HepG2 (cell line): ENCODE measurements around the gene LDAH. TPM values are rescaled to one million over a fixed set of nuclear protein-coding genes. Genes with fewer than 3 reads are reported as not detected.
A peak's percentile ranks its signal among the peaks of the same experiment; 100 is the strongest.

Experiments used
- CC2D1A ChIP-seq: sonication (generic); formaldehyde crosslinking; IDR thresholded peaks from 2 replicates; pipeline ENCODE4 v1.8.1; 2023; ENCODE audit warnings: mild to moderate bottlenecking, missing genetic modification reagents
- KDM2A ChIP-seq: sonication (generic); formaldehyde crosslinking; IDR thresholded peaks from 2 replicates; pipeline ENCODE4 v1.4.0; 2020; ENCODE audit warnings: low read depth, missing genetic modification reagents, borderline replicate concordance
- SMYD3 ChIP-seq: sonication (generic); formaldehyde crosslinking; IDR thresholded peaks from 2 replicates; pipeline ENCODE4 v1.8.1; 2023; ENCODE audit warnings: mild to moderate bottlenecking, missing genetic modification reagents
- YEATS4 ChIP-seq: sonication (generic); formaldehyde crosslinking; IDR thresholded peaks from 2 replicates; pipeline ENCODE4 v1.4.0; 2020; ENCODE audit warnings: missing genetic modification reagents, borderline replicate concordance
- ZNF256 ChIP-seq: sonication (generic); formaldehyde crosslinking; conservative IDR thresholded peaks from 2 replicates; pipeline ENCODE4 v1.4.0; 2020; ENCODE audit warnings: missing genetic modification reagents
- ZNF446 ChIP-seq: sonication (generic); formaldehyde crosslinking; IDR thresholded peaks from 2 replicates; pipeline ENCODE4 v1.5.0; 2020; ENCODE audit warnings: mild to moderate bottlenecking, missing genetic modification reagents
- ZNF598 ChIP-seq: sonication (generic); formaldehyde crosslinking; IDR thresholded peaks from 2 replicates; pipeline ENCODE4 v1.5.1; 2020; ENCODE audit warnings: mild to moderate bottlenecking, missing genetic modification reagents, borderline replicate concordance
- polyA plus RNA-seq, 8 experiments: library from polyadenylated mRNA; depleted of rRNA in 3 of 8; stranded (reverse) in 7 of 8; unstranded in 1 of 8; fragments of >200 nt; fragmentation: Illumina TruSeq in 4 of 8; extraction: Trizol in 4 of 8; gene quantifications; 2 replicates each; pipeline versions ENCODE4 v1.2.1 to v1.2.3, GENCODE V29; 2011 to 2016; ENCODE audit warnings: low read depth in 4 of 8, missing spikeins in 1 of 8, mixed read lengths in 1 of 8; ENCODE audit not compliant: insufficient read depth in 1 of 8
- total RNA-seq, 5 experiments: library from RNA; depleted of rRNA; stranded (reverse); fragments of >200 nt; fragmentation: Illumina TruSeq; extraction: Trizol; gene quantifications; 2 replicates each; pipeline ENCODE4 v1.2.3, GENCODE V29; 2016; ENCODE audit warnings: low read depth in 1 of 5
- TF ChIP-seq, protein P1 (sequence below): sonication (generic); formaldehyde crosslinking; IDR thresholded peaks from 2 replicates; pipeline ENCODE4 v1.5.0; 2020; ENCODE audit warnings: mild to moderate bottlenecking, missing genetic modification reagents, moderate library complexity

The LDAH gene
- total and polyA plus RNA-seq, 2 of the 13 experiments (the other 11 are each of a cell fraction or from before 2014, with no cell fraction given) = 28.8 to 46.2 TPM

DNA sequence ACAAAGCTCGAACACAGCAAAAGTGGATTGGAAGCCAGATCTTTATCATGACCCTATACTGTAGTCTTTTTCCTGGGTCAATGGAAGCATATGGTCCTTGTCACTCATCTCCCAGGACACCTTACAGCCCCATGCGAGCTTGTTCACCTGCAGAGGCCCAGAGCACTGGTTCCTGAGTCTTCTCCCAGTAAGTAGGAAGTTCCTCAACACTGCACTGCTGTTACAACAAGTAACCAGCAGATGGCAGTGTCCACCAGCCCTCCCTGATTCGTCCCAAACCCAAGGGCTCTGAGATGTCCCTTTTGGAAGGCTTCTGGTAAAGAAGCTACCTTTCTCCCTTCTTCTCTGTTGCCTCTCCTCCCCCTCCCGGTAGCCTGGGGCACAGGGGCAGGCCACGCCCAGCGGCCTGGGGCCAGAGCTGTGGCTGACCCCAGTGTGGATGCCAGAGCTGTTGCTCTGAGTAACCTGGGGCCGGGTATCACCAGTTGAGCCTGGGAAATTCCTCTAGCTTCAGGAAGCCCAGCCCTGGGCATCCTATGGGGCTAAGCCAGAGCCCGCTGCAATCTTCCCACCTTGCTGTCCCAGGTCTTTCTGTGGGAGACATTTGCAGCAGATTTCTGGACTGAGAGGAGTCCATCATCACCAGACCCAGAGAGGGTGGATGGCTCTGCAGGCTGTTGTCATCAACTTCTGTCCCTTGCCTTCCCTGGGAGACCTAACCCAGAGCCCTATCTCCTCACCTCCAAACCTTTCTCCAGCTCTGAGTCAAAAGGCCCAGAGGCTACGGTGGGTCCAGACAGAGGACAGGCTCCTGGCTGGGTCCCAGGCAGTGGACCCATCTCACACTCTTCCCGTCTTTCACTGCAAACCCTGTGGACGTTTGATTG, 161.2 kb downstream of the LDAH start (continued):
- TF ChIP-seq ZNF446 = no peak
- TF ChIP-seq CC2D1A (CRISPR knock-in tag) = peak; percentile 40; the same call in 1 of the 2 replicates
- no peak for TF ChIP-seq YEATS4 (CRISPR knock-in tag)
- TF ChIP-seq KDM2A (CRISPR knock-in tag) = peak; percentile 64; the same call in 1 of the 2 replicates
- TF ChIP-seq ZNF598 (CRISPR knock-in tag) = peak; percentile 33; the same call in 1 of the 2 replicates
- TF ChIP-seq, protein P1, sequence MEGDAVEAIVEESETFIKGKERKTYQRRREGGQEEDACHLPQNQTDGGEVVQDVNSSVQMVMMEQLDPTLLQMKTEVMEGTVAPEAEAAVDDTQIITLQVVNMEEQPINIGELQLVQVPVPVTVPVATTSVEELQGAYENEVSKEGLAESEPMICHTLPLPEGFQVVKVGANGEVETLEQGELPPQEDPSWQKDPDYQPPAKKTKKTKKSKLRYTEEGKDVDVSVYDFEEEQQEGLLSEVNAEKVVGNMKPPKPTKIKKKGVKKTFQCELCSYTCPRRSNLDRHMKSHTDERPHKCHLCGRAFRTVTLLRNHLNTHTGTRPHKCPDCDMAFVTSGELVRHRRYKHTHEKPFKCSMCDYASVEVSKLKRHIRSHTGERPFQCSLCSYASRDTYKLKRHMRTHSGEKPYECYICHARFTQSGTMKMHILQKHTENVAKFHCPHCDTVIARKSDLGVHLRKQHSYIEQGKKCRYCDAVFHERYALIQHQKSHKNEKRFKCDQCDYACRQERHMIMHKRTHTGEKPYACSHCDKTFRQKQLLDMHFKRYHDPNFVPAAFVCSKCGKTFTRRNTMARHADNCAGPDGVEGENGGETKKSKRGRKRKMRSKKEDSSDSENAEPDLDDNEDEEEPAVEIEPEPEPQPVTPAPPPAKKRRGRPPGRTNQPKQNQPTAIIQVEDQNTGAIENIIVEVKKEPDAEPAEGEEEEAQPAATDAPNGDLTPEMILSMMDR (CRISPR knock-in tag) = peak; percentile 99
- no peak for TF ChIP-seq SMYD3 (CRISPR knock-in tag)
- TF ChIP-seq ZNF256 (CRISPR knock-in tag) = no peak
- TF ChIP-seq, all 625 proteins: peak for 109
